Activated B cell treated with CpG ODN at 0.5 μM for 24 hours (primary cell): Measurements from ENCODE around the gene TIGAR. TPM values are rescaled to one million over a fixed set of nuclear protein-coding genes. Genes with fewer than 3 reads are reported as not detected.

ENCODE experiments used
- ATAC-seq: fragments of 200-7000 bp; cut with Tn5 transposase; one replicate; pipeline ENCODE4 v1.10.0; 2021; ENCODE audit warnings: low read depth, mild to moderate bottlenecking, moderate library complexity
- CTCF ChIA-PET: fragments of 350-600 bp; sonication (Branson Sonifier 250); formaldehyde crosslinking; loops from one replicate; lab custom pipeline; 2021; ENCODE audit warnings: antibody characterized with exemption; lab: Charles Lee
- POLR2A ChIA-PET: fragments of 350-600 bp; sonication (Branson Sonifier 250); formaldehyde crosslinking; loops from one replicate; lab custom pipeline; 2021; ENCODE audit warnings: antibody characterized with exemption; lab: Charles Lee
- DNase-seq: peaks from one replicate; pipeline ENCODE4 v3.0.0; 2022
- H3K27ac Mint-ChIP-seq: one replicate; pipeline ENCODE4 v1.8.0; 2020; ENCODE audit warnings: mixed read lengths
- H3K27me3 Mint-ChIP-seq: one replicate; pipeline ENCODE4 v1.8.0; 2021; ENCODE audit warnings: mixed read lengths
- H3K36me3 Mint-ChIP-seq: one replicate; pipeline ENCODE4 v1.8.0; 2021; ENCODE audit warnings: low read depth, mixed read lengths
- H3K4me1 Mint-ChIP-seq: one replicate; pipeline ENCODE4 v1.8.0; 2021; ENCODE audit warnings: mixed read lengths
- H3K4me3 Mint-ChIP-seq: one replicate; pipeline ENCODE4 v1.8.0; 2020; ENCODE audit warnings: mild to moderate bottlenecking, mixed read lengths
- H3K9me3 Mint-ChIP-seq: one replicate; pipeline ENCODE4 v1.8.0; 2020; ENCODE audit warnings: mixed read lengths
- intact Hi-C: fragments of 100-400 bp; cut with micrococcal nuclease; formaldehyde crosslinking; loops from one replicate; pipeline ENCODE4 v1.15.1; 2024
- total RNA-seq: library from RNA; stranded (reverse); gene quantifications from 2 replicates; pipeline ENCODE4 v1.2.3, GENCODE V29; 2022
- TF ChIP-seq, protein P1 (sequence below): fragments of 200-600 bp; IDR thresholded peaks from one replicate; pipeline ENCODE4 v1.8.0; 2022; ENCODE audit warnings: antibody characterized with exemption, mild to moderate bottlenecking

TIGAR gene
- total RNA-seq, 1 donor from 2014 or later = 10.2 TPM

DNA sequence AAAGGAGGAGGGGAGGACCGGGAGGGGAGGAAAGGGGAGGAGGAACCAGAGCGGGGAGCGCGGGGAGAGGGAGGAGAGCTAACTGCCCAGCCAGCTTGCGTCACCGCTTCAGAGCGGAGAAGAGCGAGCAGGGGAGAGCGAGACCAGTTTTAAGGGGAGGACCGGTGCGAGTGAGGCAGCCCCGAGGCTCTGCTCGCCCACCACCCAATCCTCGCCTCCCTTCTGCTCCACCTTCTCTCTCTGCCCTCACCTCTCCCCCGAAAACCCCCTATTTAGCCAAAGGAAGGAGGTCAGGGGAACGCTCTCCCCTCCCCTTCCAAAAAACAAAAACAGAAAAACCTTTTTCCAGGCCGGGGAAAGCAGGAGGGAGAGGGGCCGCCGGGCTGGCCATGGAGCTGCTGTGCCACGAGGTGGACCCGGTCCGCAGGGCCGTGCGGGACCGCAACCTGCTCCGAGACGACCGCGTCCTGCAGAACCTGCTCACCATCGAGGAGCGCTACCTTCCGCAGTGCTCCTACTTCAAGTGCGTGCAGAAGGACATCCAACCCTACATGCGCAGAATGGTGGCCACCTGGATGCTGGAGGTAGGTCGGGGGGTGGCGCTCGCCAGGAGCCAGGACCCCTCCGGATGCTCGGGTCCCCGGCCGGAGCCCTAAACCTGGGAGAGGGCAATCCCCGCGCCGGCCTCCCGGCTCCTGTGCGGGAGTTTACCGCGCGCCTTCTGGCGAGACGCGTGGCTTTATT, 47.2 kb upstream of the TIGAR start, which contains the start of gene CCND2:
Gene CCND2, plus strand, starts transcription at position 111 of the 744 bp plus-strand sequence. Its CDS starts 279 bp downstream, at position 390.
- H3K27me3 Mint-ChIP-seq = no peaks in the 10 kb centered on the region
- peak within 1 kb of the TSS; percentile 96 for H3K27ac Mint-ChIP-seq
- H3K4me3 Mint-ChIP-seq = peak within 1 kb of the TSS; percentile 91
- H3K4me1 Mint-ChIP-seq = peaks cover 44% of the 10 kb centered on the region
- peak; percentile 9 for ATAC-seq
- H3K9me3 Mint-ChIP-seq = no peaks in the 10 kb centered on the region
- intact Hi-C loops = loop anchor here (1.0 to 10.0 kb wide), 2 partner anchors 73 to 1479 kb away; partner anchors contain the start of gene FKBP4
- H3K36me3 Mint-ChIP-seq = peaks cover 39% of the 10 kb centered on the region
- ChIA-PET CTCF (interaction anchor here (1.1 to 5.8 kb wide), 6 partner anchors 57 to 387 kb away, joined by 3 to 206 read pairs (median 7); no protein-coding TSS in a partner anchor), POLR2A (interaction anchor here (0.7 to 10.3 kb wide), 16 partner anchors 11 to 400 kb away, joined by 3 to 291 read pairs (median 12); partner anchors contain the start of gene PARP11)
- DNase-seq = peak; percentile 49
- TF ChIP-seq, protein P1, sequence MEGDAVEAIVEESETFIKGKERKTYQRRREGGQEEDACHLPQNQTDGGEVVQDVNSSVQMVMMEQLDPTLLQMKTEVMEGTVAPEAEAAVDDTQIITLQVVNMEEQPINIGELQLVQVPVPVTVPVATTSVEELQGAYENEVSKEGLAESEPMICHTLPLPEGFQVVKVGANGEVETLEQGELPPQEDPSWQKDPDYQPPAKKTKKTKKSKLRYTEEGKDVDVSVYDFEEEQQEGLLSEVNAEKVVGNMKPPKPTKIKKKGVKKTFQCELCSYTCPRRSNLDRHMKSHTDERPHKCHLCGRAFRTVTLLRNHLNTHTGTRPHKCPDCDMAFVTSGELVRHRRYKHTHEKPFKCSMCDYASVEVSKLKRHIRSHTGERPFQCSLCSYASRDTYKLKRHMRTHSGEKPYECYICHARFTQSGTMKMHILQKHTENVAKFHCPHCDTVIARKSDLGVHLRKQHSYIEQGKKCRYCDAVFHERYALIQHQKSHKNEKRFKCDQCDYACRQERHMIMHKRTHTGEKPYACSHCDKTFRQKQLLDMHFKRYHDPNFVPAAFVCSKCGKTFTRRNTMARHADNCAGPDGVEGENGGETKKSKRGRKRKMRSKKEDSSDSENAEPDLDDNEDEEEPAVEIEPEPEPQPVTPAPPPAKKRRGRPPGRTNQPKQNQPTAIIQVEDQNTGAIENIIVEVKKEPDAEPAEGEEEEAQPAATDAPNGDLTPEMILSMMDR = no peak

DNA sequence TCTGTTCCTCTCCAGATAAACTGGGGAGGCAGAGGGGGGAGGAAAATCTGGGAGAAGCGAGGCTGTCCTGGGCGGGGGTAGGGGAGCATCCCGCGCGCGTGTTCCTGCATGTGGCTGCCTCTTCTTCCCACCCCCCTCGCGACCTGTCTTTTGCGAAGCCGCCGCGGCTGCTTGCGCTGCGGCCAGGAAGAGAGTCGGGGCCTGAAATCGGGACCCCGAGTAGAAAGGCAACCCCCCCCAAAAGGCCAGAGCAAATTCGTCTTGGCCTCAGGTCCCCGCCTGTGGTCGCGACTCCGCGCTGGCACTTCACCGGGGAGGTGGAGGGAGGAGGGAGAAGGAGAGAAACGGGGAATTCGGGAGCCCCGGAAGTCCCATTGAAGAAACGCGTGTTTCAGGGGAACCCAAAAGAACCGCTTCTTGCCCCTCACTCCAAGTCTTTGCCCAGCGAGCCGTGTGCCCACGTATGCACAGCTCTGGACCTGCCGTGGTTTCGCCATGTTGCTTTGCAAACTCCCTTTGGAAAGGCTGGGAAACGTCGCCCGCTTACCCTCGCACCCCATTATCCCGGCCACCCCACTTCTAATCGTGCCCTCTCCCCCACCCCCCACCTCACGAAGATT, 46.5 kb upstream of the TIGAR start:
- ATAC-seq = no peak
- intact Hi-C loops = loop anchor here (5.0 to 10.0 kb wide), 2 partner anchors 617 to 1480 kb away; partner anchors contain the start of gene FKBP4
- CTCF ChIA-PET = interaction anchor here (0.7 to 5.8 kb wide), 6 partner anchors 106 to 388 kb away, joined by 3 to 206 read pairs (median 55); no protein-coding TSS in a partner anchor
- Mint-ChIP-seq H3K36me3 (peaks cover 44% of the 10 kb centered on the region), H3K4me3 (peak overlapping the region; percentile 91), H3K9me3 (no peaks in the 10 kb centered on the region), H3K27ac (peak overlapping the region; percentile 83), H3K4me1 (peaks cover 43% of the 10 kb centered on the region), H3K27me3 (no peaks in the 10 kb centered on the region)
- DNase-seq = no peak
- POLR2A ChIA-PET = interaction anchor here (0.6 to 10.3 kb wide), 17 partner anchors 58 to 401 kb away, joined by 3 to 291 read pairs (median 6); partner anchors contain the start of genes AKAP3, NDUFA9 and PARP11
- TF ChIP-seq, protein P1 = no peak

DNA sequence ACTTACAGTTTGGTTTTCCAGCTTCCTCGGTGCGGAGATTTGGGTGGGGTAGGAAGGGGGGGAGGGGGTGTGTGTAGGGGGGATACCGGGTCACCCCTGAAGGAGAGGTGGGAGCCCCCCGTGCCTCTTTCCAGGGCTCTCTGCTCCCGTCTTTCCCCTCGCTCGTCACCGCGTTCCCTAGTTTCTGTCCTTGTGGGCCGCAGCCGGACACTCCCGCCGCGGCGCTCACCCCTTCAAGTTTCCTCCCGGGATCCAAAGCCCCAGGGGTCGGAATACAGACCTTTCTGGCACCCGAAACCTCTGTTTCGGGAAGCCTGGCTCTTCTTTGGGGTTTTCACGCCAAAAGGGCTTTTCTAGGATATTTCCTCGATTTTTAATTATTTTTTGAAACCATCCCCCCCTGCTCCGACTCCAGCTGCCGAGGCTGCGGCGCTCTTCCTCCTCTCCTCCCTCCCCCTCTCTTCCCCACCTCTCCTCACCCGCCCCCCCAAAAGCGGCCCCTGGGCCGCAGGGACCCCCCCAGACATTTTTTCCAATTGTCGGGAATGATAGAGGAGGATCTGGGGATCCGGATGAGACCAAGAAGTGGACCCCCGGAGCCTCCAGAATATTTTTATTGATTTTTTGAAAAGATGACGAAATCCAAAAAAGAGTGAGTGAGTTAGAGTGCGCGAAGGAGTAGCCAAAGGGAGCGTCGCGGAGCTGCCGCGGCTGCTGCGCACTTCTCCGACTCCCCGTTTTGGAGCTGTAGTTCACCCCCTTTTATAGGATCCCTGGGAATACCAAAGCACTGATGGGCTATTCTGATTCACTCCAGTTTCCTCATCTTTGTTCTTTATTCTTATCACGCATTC, 45.8 kb upstream of the TIGAR start:
- CTCF ChIA-PET = interaction anchor here (0.7 to 5.8 kb wide), 19 partner anchors 13 to 975 kb away, joined by 3 to 206 read pairs (median 7); no protein-coding TSS in a partner anchor
- ATAC-seq (no peak), DNase-seq (no peak)
- H3K4me1 Mint-ChIP-seq = peaks cover 39% of the 10 kb centered on the region
- intact Hi-C loops = loop anchor here (5.0 to 10.0 kb wide), 2 partner anchors 618 to 1480 kb away; partner anchors contain the start of gene FKBP4
- peaks cover 52% of the 10 kb centered on the region for H3K36me3 Mint-ChIP-seq
- peak overlapping the region; percentile 91 for H3K4me3 Mint-ChIP-seq
- POLR2A ChIA-PET = interaction anchor here (0.6 to 10.3 kb wide), 18 partner anchors 58 to 402 kb away, joined by 3 to 291 read pairs (median 6); partner anchors contain the start of genes AKAP3, NDUFA9 and PARP11
- H3K27me3 Mint-ChIP-seq = no peaks in the 10 kb centered on the region
- H3K27ac Mint-ChIP-seq = peak overlapping the region; percentile 83
- TF ChIP-seq, protein P1 = no peak
- H3K9me3 Mint-ChIP-seq = no peaks in the 10 kb centered on the region

DNA sequence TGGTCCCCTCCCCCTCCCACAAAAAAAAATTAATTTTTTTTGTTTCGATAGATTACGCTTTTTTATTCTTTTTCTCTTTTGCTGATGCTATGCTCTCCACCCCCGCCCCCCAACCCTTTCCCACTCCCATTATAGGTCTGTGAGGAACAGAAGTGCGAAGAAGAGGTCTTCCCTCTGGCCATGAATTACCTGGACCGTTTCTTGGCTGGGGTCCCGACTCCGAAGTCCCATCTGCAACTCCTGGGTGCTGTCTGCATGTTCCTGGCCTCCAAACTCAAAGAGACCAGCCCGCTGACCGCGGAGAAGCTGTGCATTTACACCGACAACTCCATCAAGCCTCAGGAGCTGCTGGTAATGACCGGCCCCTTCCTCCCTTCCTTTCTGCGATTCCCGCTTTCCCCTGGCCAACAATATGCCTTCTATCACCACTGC, 45.1 kb upstream of the TIGAR start:
- ChIA-PET POLR2A (interaction anchor here (0.7 to 10.3 kb wide), 12 partner anchors 7 to 390 kb away, joined by 3 to 291 read pairs (median 14); no protein-coding TSS in a partner anchor), CTCF (interaction anchor here (0.8 to 5.8 kb wide), 31 partner anchors 7 to 976 kb away, joined by 3 to 206 read pairs (median 7); no protein-coding TSS in a partner anchor)
- H3K9me3 Mint-ChIP-seq = no peaks in the 10 kb centered on the region
- intact Hi-C loops = loop anchor here (2.0 to 10.0 kb wide), 3 partner anchors 523 to 1481 kb away; partner anchors contain the start of genes CRACR2A and FKBP4
- peaks cover 58% of the 10 kb centered on the region for H3K36me3 Mint-ChIP-seq
- H3K4me3 Mint-ChIP-seq = peak overlapping the region; percentile 91
- TF ChIP-seq, protein P1 = no peak
- DNase-seq = no peak
- peak overlapping the region; percentile 83 for H3K27ac Mint-ChIP-seq
- no peak for ATAC-seq
- no peaks in the 10 kb centered on the region for H3K27me3 Mint-ChIP-seq
- peaks cover 36% of the 10 kb centered on the region for H3K4me1 Mint-ChIP-seq
